H1 (cell line): ENCODE data around the gene ASTL. TPM values are rescaled to one million over a fixed set of nuclear protein-coding genes. Genes with fewer than 3 reads are reported as not detected.

Source experiments
- CTCF ChIA-PET: fragments of 300-600 bp; sonication (Branson Sonifier 250); formaldehyde crosslinking; loops from one replicate; lab custom pipeline; 2021; ENCODE audit not compliant: partially characterized antibody; lab: Charles Lee
- POLR2A ChIA-PET: fragments of 300-600 bp; sonication (Branson Sonifier 250); formaldehyde crosslinking; loops from one replicate; lab custom pipeline; 2021; ENCODE audit warnings: inconsistent platforms; ENCODE audit not compliant: partially characterized antibody; lab: Charles Lee
- DNase-seq, 2 experiments: peaks; one replicate each; pipeline versions ENCODE4 v3.0.0 to v3.0.0-alpha.2; 2010 to 2022; ENCODE audit warnings: low spot score in 2 of 2, low read depth in 1 of 2, mixed read lengths in 1 of 2
- FAIRE-seq: peaks from 2 replicates; lab custom pipeline; 2011; peaks lifted over from hg19 to GRCh38; lab: Jason Lieb, UNC
- H2AFZ ChIP-seq: 2 replicates; pipeline ENCODE4 v1.8.1; 2012; ENCODE audit warnings: low read length, inconsistent platforms
- H2AK5ac ChIP-seq: 2 replicates; pipeline ENCODE4 v1.6.1; 2013; ENCODE audit warnings: low read depth, low read length
- H2BK120ac ChIP-seq: replicated peaks from 2 replicates; pipeline ENCODE3; 2013; ENCODE audit warnings: low read depth, low read length, inconsistent platforms
- H2BK12ac ChIP-seq: 2 replicates; pipeline ENCODE4 v1.6.1; 2013; ENCODE audit warnings: low read depth, low read length
- H2BK15ac ChIP-seq: 2 replicates; pipeline ENCODE4 v1.6.1; 2013; ENCODE audit warnings: low read length
- H2BK20ac ChIP-seq: 2 replicates; pipeline ENCODE4 v1.6.1; 2013; ENCODE audit warnings: low read length
- H2BK5ac ChIP-seq: 2 replicates; pipeline ENCODE4 v1.6.1; 2013; ENCODE audit warnings: low read depth, low read length
- H3K14ac ChIP-seq: 2 replicates; pipeline ENCODE4 v1.6.1; 2013; ENCODE audit warnings: inconsistent platforms; ENCODE audit not compliant: insufficient read length
- H3K18ac ChIP-seq: 2 replicates; pipeline ENCODE4 v1.6.1; 2013; ENCODE audit warnings: low read length; ENCODE audit errors: extremely low read depth
- H3K23ac ChIP-seq: 2 replicates; pipeline ENCODE4 v1.6.1; 2013; ENCODE audit warnings: inconsistent platforms; ENCODE audit not compliant: insufficient read length
- H3K23me2 ChIP-seq: 2 replicates; pipeline ENCODE4 v1.6.1; 2013; ENCODE audit warnings: low read depth, low read length
- H3K27ac ChIP-seq: 2 replicates; pipeline ENCODE4 v1.6.1; 2011; ENCODE audit warnings: low read depth, low read length, inconsistent platforms
- H3K27me3 ChIP-seq, 4 experiments: replicated peaks in 1 of 4; 1 replicate in 1 of 4; 2 replicates in 3 of 4; pipeline versions ENCODE4 v1.6.1 to v1.8.1; 2011 to 2013; ENCODE audit warnings: low read length in 3 of 4, mild to moderate bottlenecking in 3 of 4, inconsistent platforms in 2 of 4, mixed read lengths in 2 of 4, moderate library complexity in 1 of 4; ENCODE audit not compliant: control insufficient read depth in 3 of 4, insufficient read depth in 3 of 4; ENCODE audit errors: extremely low read depth in 1 of 4
- H3K36me3 ChIP-seq, 4 experiments: 2 replicates each; pipeline versions ENCODE4 v1.6.1 to v1.8.1; 2011 to 2013; ENCODE audit warnings: mild to moderate bottlenecking in 4 of 4, low read length in 3 of 4, moderate library complexity in 2 of 4, control low read depth in 1 of 4, inconsistent platforms in 1 of 4; ENCODE audit not compliant: insufficient read depth in 4 of 4, control insufficient read depth in 2 of 4
- H3K4ac ChIP-seq: replicated peaks from 2 replicates; pipeline ENCODE3; 2013; ENCODE audit warnings: low read length, low read depth, mixed read lengths, inconsistent platforms; ENCODE audit not compliant: insufficient read length
- H3K4me1 ChIP-seq, 4 experiments: replicated peaks in 1 of 4; 1 replicate in 1 of 4; 2 replicates in 3 of 4; pipeline versions ENCODE4 v1.6.1 to v1.8.1; 2011 to 2013; ENCODE audit warnings: low read length in 3 of 4, inconsistent platforms in 2 of 4, mixed read lengths in 1 of 4; ENCODE audit not compliant: insufficient read depth in 4 of 4, control insufficient read depth in 3 of 4
- H3K4me2 ChIP-seq, 2 experiments: 2 replicates each; pipeline versions ENCODE4 v1.6.1 to v1.8.1; 2011 to 2013; ENCODE audit warnings: low read depth in 2 of 2, low read length in 2 of 2, control low read depth in 1 of 2, inconsistent platforms in 1 of 2, mild to moderate bottlenecking in 1 of 2; ENCODE audit not compliant: insufficient read depth in 1 of 2
- H3K4me3 ChIP-seq, 4 experiments: fragments of 200-600, 300-600 bp in 1 of 4; sonication (generic), shearing (Covaris generic), sonication (Bioruptor Twin) in 1 of 4; 2 replicates each; pipeline versions ENCODE4 v1.5.1 to v1.8.1; 2011 to 2016; ENCODE audit warnings: low read length in 4 of 4, low read depth in 3 of 4, control low read depth in 2 of 4, inconsistent platforms in 2 of 4, mild to moderate bottlenecking in 2 of 4, mixed read lengths in 1 of 4, moderate library complexity in 1 of 4; ENCODE audit not compliant: insufficient read depth in 2 of 4; ENCODE audit errors: extremely low read depth in 1 of 4
- H3K56ac ChIP-seq: replicated peaks from 2 replicates; pipeline ENCODE3; 2013; ENCODE audit warnings: low read depth, mild to moderate bottlenecking, mixed read lengths, low read length, inconsistent platforms; ENCODE audit not compliant: insufficient read length
- H3K79me1 ChIP-seq: 2 replicates; pipeline ENCODE4 v1.6.1; 2013; ENCODE audit warnings: low read depth, low read length, control low read depth
- H3K79me2 ChIP-seq, 2 experiments: 2 replicates each; pipeline versions ENCODE4 v1.6.1 to v1.8.1; 2012 to 2013; ENCODE audit warnings: low read length in 2 of 2, mild to moderate bottlenecking in 2 of 2, inconsistent platforms in 1 of 2; ENCODE audit not compliant: insufficient read depth in 2 of 2, control insufficient read depth in 1 of 2
- H3K9ac ChIP-seq, 4 experiments: replicated peaks in 1 of 4; 1 replicate in 1 of 4; 2 replicates in 3 of 4; pipeline versions ENCODE4 v1.6.1 to v1.8.1; 2011 to 2013; ENCODE audit warnings: low read depth in 3 of 4, low read length in 3 of 4, control low read depth in 2 of 4, mild to moderate bottlenecking in 2 of 4, moderate library complexity in 2 of 4, inconsistent platforms in 1 of 4; ENCODE audit errors: extremely low read depth in 1 of 4
- H3K9me3 ChIP-seq, 2 experiments: 2 replicates each; pipeline versions ENCODE4 v1.6.1 to v1.8.1; 2012 to 2013; ENCODE audit warnings: mild to moderate bottlenecking in 2 of 2, moderate library complexity in 2 of 2, control low read depth in 1 of 2, inconsistent platforms in 1 of 2, low read depth in 1 of 2, low read length in 1 of 2, mixed read lengths in 1 of 2; ENCODE audit not compliant: insufficient read depth in 2 of 2
- H4K20me1 ChIP-seq, 2 experiments: replicated peaks in 1 of 2; 2 replicates each; pipeline versions ENCODE3 to v1.8.1; 2011 to 2013; ENCODE audit warnings: inconsistent platforms in 2 of 2, low read length in 2 of 2, mild to moderate bottlenecking in 1 of 2; ENCODE audit not compliant: insufficient read depth in 2 of 2, control insufficient read depth in 1 of 2
- H4K5ac ChIP-seq: 2 replicates; pipeline ENCODE4 v1.6.1; 2013; ENCODE audit warnings: low read length, low read depth, mixed read lengths, inconsistent platforms; ENCODE audit not compliant: insufficient read length
- H4K8ac ChIP-seq: 2 replicates; pipeline ENCODE4 v1.8.0; 2013; ENCODE audit warnings: mild to moderate bottlenecking, moderate library complexity, low read length, inconsistent platforms; ENCODE audit not compliant: insufficient read depth; ENCODE audit errors: extremely low read depth
- H4K91ac ChIP-seq: replicated peaks from 2 replicates; pipeline ENCODE3; 2013; ENCODE audit warnings: low read length, mixed read lengths, inconsistent platforms; ENCODE audit not compliant: insufficient read length
- SUZ12 ChIP-seq: fragments of 200-600 bp; sonication (generic); IDR thresholded peaks from 2 replicates; pipeline ENCODE4 v1.6.1; 2012; ENCODE audit warnings: mild to moderate bottlenecking, inconsistent platforms, low read length, moderate library complexity, mixed read lengths
- WGBS, 2 experiments: shearing (Covaris generic) in 1 of 2; methylation state at CpG; one replicate each; pipeline versions ENCODE4 v1.1.6 to v1.1.7; 2013 to 2015; ENCODE audit warnings: low lambda C conversion rate in 2 of 2, mixed read lengths in 2 of 2, inconsistent platforms in 1 of 2, low coverage in 1 of 2, missing lambda C conversion rate in 1 of 2; ENCODE audit not compliant: insufficient replicate concordance in 2 of 2, insufficient coverage in 1 of 2, insufficient read length in 1 of 2; ENCODE audit errors: extremely low coverage in 1 of 2, missing lambda C conversion rate in 1 of 2; 5-methylcytosine and 5-hydroxymethylcytosine counted together
- polyA plus RNA-seq, 7 experiments: library from polyadenylated mRNA; depleted of rRNA in 3 of 7; stranded (reverse) in 5 of 7; unstranded in 2 of 7; fragments of >200 nt in 5 of 7; fragments of 200-250 nt in 2 of 7; gene quantifications; 1 replicate in 5 of 7; 2 replicates in 1 of 7; 4 replicates in 1 of 7; pipeline versions ENCODE4 v1.2.1 to v1.2.3, GENCODE V29; 2011 to 2013; ENCODE audit warnings: missing spikeins in 2 of 7, mixed read lengths in 2 of 7
- total RNA-seq: library from RNA; stranded (reverse); fragmentation: NEBNext Ultra II Directional; extraction: Animal tissue kit (Norgen Biotek cat#: 25700); gene quantifications from 2 replicates; pipeline ENCODE4 v1.2.1, GENCODE V29; 2021

Gene ASTL
- total and polyA plus RNA-seq, 2 of the 8 experiments (the other 6 are each of a cell fraction or from before 2014, with no cell fraction given) = 0.60 to 1.4 TPM

- Histone ChIP-seq H3K23ac (no peak overlapping the region), H3K79me2 (no peaks in the 10 kb centered on the region), H4K8ac (no peak overlapping the region; the same call in 1 of the 2 replicates), H3K36me3 (no peaks in the 10 kb centered on the region), H4K5ac (no peak overlapping the region), H4K91ac (no peak overlapping the region), H3K9ac (no peak overlapping the region), H3K4me3 (no peak overlapping the region), H2AK5ac (no peak overlapping the region), H3K4me2 (no peak overlapping the region), H3K14ac (no peak overlapping the region), H3K4me1 (peaks cover 0 to 13% (median 4%) of the 10 kb centered on the region in 4 experiments; a peak in 5 of 7 replicates), H3K18ac (no peak overlapping the region), H3K9me3 (no peaks in the 10 kb centered on the region), H3K27me3 (no peaks in the 10 kb centered on the region; a peak in 1 of 7 replicates), H3K4ac (no peak overlapping the region), H2BK12ac (no peak overlapping the region), H3K56ac (no peak overlapping the region), H3K79me1 (no peaks in the 10 kb centered on the region), H3K27ac (no peak overlapping the region), H2BK120ac (no peak overlapping the region), H2BK5ac (no peak overlapping the region), H2BK15ac (no peak overlapping the region), H3K23me2 (no peaks in the 10 kb centered on the region), H4K20me1 (peaks cover 0 to 2% of the 10 kb centered on the region in 2 experiments), H2AFZ (no peak overlapping the region), H2BK20ac (no peak overlapping the region)
- WGBS, 2 experiments = 79% methylated on average over 9 of the region's 9 CpGs; no CpG with 5 or more reads in 1 of the 2 experiments
- POLR2A ChIA-PET = no interaction called here
- CTCF ChIA-PET = interaction anchor here (0.7 to 9.7 kb wide), 4 partner anchors 8 to 40 kb away, joined by 3 to 98 read pairs (median 8); no protein-coding TSS in a partner anchor
- no peak for DNase-seq
- FAIRE-seq = no peak
- no peak for TF ChIP-seq SUZ12
Observed at GRCh38 chr2:96135171-96135570, 3.1 kb downstream of the ASTL start.
